K562 (cell line): ENCODE data around the gene MYO3B. TPM values are rescaled to one million over a fixed set of nuclear protein-coding genes. Genes with fewer than 3 reads are reported as not detected.

ENCODE experiments used
- ATAC-seq: fragments of 200-7000 bp; cut with Tn5 transposase; 3 replicates; pipeline ENCODE4 v1.9.1; 2020; ENCODE audit warnings: moderate library complexity
- BruUV-seq: library from RNA; stranded (reverse); fragments of 400-500 nt; replicated peaks from 2 replicates; lab custom pipeline; 2021; lab: Mats Ljungman, UMichigan
- CTCF ChIA-PET: fragments of 300-600 bp; formaldehyde crosslinking; extraction: SDS; loops from one replicate; lab custom pipeline; 2021; ENCODE audit warnings: low intra/inter-chr PET ratio; lab: Yijun Ruan, JAX
- POLR2A ChIA-PET: fragments of 300-600, 350-650 bp; sonication (Branson Sonifier 250); formaldehyde crosslinking; extraction: SDS; loops from one replicate; lab custom pipeline; 2021; ENCODE audit warnings: antibody characterized with exemption, inconsistent platforms; lab: Yijun Ruan, JAX
- DNase-seq, 4 experiments: peaks; one replicate each; pipeline versions ENCODE4 v3.0.0 to v3.0.0-alpha.2; 2011 to 2018; ENCODE audit warnings: low spot score in 3 of 4, mixed read lengths in 3 of 4; ENCODE audit errors: extremely low read depth in 1 of 4
- FAIRE-seq: peaks from 2 replicates; lab custom pipeline; 2011; peaks lifted over from hg19 to GRCh38; lab: Jason Lieb, UNC
- H2AFZ ChIP-seq: 2 replicates; pipeline ENCODE4 v1.6.0; 2011; ENCODE audit warnings: low read depth, low read length, control low read depth, inconsistent platforms
- H3K27ac ChIP-seq: fragments of 200-600 bp; 3 replicates; pipeline ENCODE4 v1.8.0; 2011; ENCODE audit warnings: low read depth, mild to moderate bottlenecking, control low read depth, inconsistent platforms, low read length, moderate library complexity, mixed read lengths; ENCODE audit errors: extremely low read depth
- H3K27me3 ChIP-seq, 2 experiments: fragments of 300-600 bp in 1 of 2; 2 replicates in 1 of 2; 3 replicates in 1 of 2; pipeline versions ENCODE4 v1.6.0 to v1.8.0; 2011; ENCODE audit warnings: inconsistent platforms in 2 of 2, low read length in 2 of 2, mild to moderate bottlenecking in 1 of 2, mixed read lengths in 1 of 2, moderate library complexity in 1 of 2; ENCODE audit not compliant: control insufficient read depth in 2 of 2, insufficient read depth in 2 of 2
- H3K36me3 ChIP-seq: fragments of 300-600 bp; 3 replicates; pipeline ENCODE4 v1.8.0; 2011; ENCODE audit warnings: mild to moderate bottlenecking, low read length, inconsistent platforms; ENCODE audit not compliant: control insufficient read depth, insufficient read depth
- H3K4me1 ChIP-seq, 2 experiments: fragments of 200-600 bp in 1 of 2; replicated peaks in 1 of 2; 2 replicates in 1 of 2; 3 replicates in 1 of 2; pipeline versions ENCODE4 v1.5.1 to v1.8.0; 2011; ENCODE audit warnings: inconsistent platforms in 2 of 2, low read length in 2 of 2, mild to moderate bottlenecking in 1 of 2, mixed read lengths in 1 of 2, moderate library complexity in 1 of 2; ENCODE audit not compliant: control insufficient read depth in 2 of 2, insufficient read depth in 2 of 2
- H3K4me2 ChIP-seq: 2 replicates; pipeline ENCODE4 v1.6.1; 2011; ENCODE audit warnings: low read length, control low read depth, inconsistent platforms, mixed read lengths; ENCODE audit not compliant: insufficient read depth
- H3K4me3 ChIP-seq: fragments of 200-600 bp; sonication (generic), shearing (Covaris generic); 2 replicates; pipeline ENCODE4 v1.5.1; 2016; ENCODE audit warnings: control low read depth, inconsistent platforms
- H3K79me2 ChIP-seq: fragments of 200-600 bp; 3 replicates; pipeline ENCODE4 v1.8.0; 2011; ENCODE audit warnings: low read length, inconsistent platforms; ENCODE audit not compliant: control insufficient read depth, insufficient read depth
- H3K9ac ChIP-seq, 2 experiments: 2 replicates each; pipeline versions ENCODE4 v1.6.0 to v1.6.1; 2011; ENCODE audit warnings: low read depth in 2 of 2, low read length in 2 of 2, control low read depth in 1 of 2, inconsistent platforms in 1 of 2, mild to moderate bottlenecking in 1 of 2, mixed read lengths in 1 of 2; ENCODE audit not compliant: insufficient read depth in 1 of 2
- H3K9me1 ChIP-seq: one replicate; pipeline ENCODE4 v1.6.0; 2011; ENCODE audit warnings: inconsistent platforms, mild to moderate bottlenecking, low read length, moderate library complexity; ENCODE audit not compliant: control insufficient read depth, insufficient read depth
- H3K9me3 ChIP-seq: replicated peaks from 2 replicates; pipeline ENCODE4 v1.5.1; 2011; ENCODE audit warnings: low read depth, low read length, inconsistent platforms; ENCODE audit not compliant: control insufficient read depth, insufficient read depth
- H4K20me1 ChIP-seq: replicated peaks from 2 replicates; pipeline ENCODE4 v1.6.1; 2011; ENCODE audit warnings: low read length, inconsistent platforms, mixed read lengths; ENCODE audit not compliant: control insufficient read depth, insufficient read depth
- CBFA2T2 ChIP-seq: fragments of 450-650 bp; conservative IDR thresholded peaks from 2 replicates; pipeline ENCODE4 v1.6.1; 2017; ENCODE audit warnings: mild to moderate bottlenecking
- CBFA2T3 ChIP-seq: fragments of 450-650 bp; IDR thresholded peaks from 2 replicates; pipeline ENCODE4 v1.6.1; 2017
- GATAD2B ChIP-seq: fragments of 450-650 bp; IDR thresholded peaks from 2 replicates; pipeline ENCODE4 v1.6.1; 2017; ENCODE audit warnings: mild to moderate bottlenecking, borderline replicate concordance
- NR2C1 ChIP-seq, 2 experiments: fragments of 450-650 bp; IDR thresholded peaks; 2 replicates each; pipeline ENCODE4 v1.6.1; 2017; ENCODE audit warnings: mild to moderate bottlenecking in 2 of 2, antibody characterized with exemption in 1 of 2, inconsistent platforms in 1 of 2, missing compliant biosample characterization in 1 of 2, missing genetic modification characterization in 1 of 2
- RCOR1 ChIP-seq, 2 experiments: IDR thresholded peaks; 2 replicates each; pipeline ENCODE4 v1.6.1; 2012; ENCODE audit warnings: low read depth in 2 of 2, low read length in 2 of 2, borderline replicate concordance in 1 of 2, improper control_type of control experiment in 1 of 2
- REST ChIP-seq, 2 experiments: fragments of 450-650 bp; formaldehyde crosslinking in 1 of 2; IDR thresholded peaks; 2 replicates each; pipeline versions ENCODE4 v1.4.0 to v1.6.1; 2014 to 2020; ENCODE audit warnings: mild to moderate bottlenecking in 2 of 2, borderline replicate concordance in 1 of 2, low read depth in 1 of 2
- ZNF263 ChIP-seq: sonication (generic); formaldehyde crosslinking; IDR thresholded peaks from 2 replicates; pipeline ENCODE4 v1.8.0; 2022; ENCODE audit warnings: mild to moderate bottlenecking, missing genetic modification reagents, borderline replicate concordance
- WGBS: fragments of 100-300 bp; shearing (Covaris generic); methylation state at CpG from one replicate; pipeline ENCODE4 v1.1.6; 2016; ENCODE audit warnings: low coverage, mixed read lengths; ENCODE audit not compliant: insufficient coverage; ENCODE audit errors: missing lambda C conversion rate; 5-methylcytosine and 5-hydroxymethylcytosine counted together
- in situ Hi-C: fragments of 300-500 bp; cut with MboI; formaldehyde crosslinking; loops from 4 replicates; pipeline ENCODE4 v1.15.0; 2018; ENCODE audit warnings: inconsistent platforms, mixed read lengths
- intact Hi-C: fragments of 100-400 bp; cut with micrococcal nuclease; formaldehyde crosslinking; loops from 2 replicates; pipeline ENCODE4 v1.14.2; 2022
- polyA plus RNA-seq, 8 experiments: library from polyadenylated mRNA; depleted of rRNA in 4 of 8; stranded (reverse) in 5 of 8; unstranded in 3 of 8; fragments of >200 nt; fragmentation: Nextera tagmentation in 2 of 8; fragmentation: Illumina TruSeq in 1 of 8; extraction: Ambion mirVana in 2 of 8; extraction: Trizol in 1 of 8; gene quantifications; 2 replicates each; pipeline versions ENCODE4 v1.2.1 to v1.2.3, GENCODE V29; 2011 to 2014; ENCODE audit warnings: inconsistent platforms in 1 of 8, missing spikeins in 1 of 8
- total RNA-seq, 7 experiments: library from RNA; depleted of rRNA in 6 of 7; stranded (reverse); fragments of >200 nt in 6 of 7; fragmentation: Illumina TruSeq in 2 of 7; extraction: Trizol in 2 of 7; gene quantifications; 2 replicates each; pipeline versions ENCODE4 v1.2.1 to v1.2.3, GENCODE V29; 2011 to 2021; ENCODE audit warnings: low replicate concordance in 1 of 7

Gene MYO3B
- total and polyA plus RNA-seq, 9 of the 15 experiments (the other 6 are each of a cell fraction or from before 2014, with no cell fraction given), result 2.7 to 6.5 (median 3.6) TPM

- Histone ChIP-seq H3K9me3 (no peaks in the 10 kb centered on the region), H3K4me3 (no peak overlapping the region), H2AFZ (no peak overlapping the region), H3K79me2 (no peaks in the 10 kb centered on the region), H3K27ac (no peak overlapping the region), H3K9me1 (no peaks in the 10 kb centered on the region), H3K4me1 (no peaks in the 10 kb centered on the region), H3K9ac (no peak overlapping the region), H3K4me2 (no peak overlapping the region), H4K20me1 (no peaks in the 10 kb centered on the region), H3K27me3 (peaks cover 0 to 4% of the 10 kb centered on the region in 2 experiments; a peak in 3 of 5 replicates), H3K36me3 (no peaks in the 10 kb centered on the region)
- no peak for FAIRE-seq
- in situ Hi-C loops, result no loop called here
- ChIA-PET POLR2A (no interaction called here), CTCF (interaction anchor here (0.7 kb wide), 1 partner anchor 13 kb away, joined by 3 read pairs; no protein-coding TSS in a partner anchor)
- no TSS peak for BruUV-seq
- intact Hi-C loops, result no loop called here
- TF ChIP-seq REST (IDR thresholded peaks at IDR 0.05; ENCODE audit: borderline replicate concordance) (peak; percentile 4; the same call in 1 of the 2 replicates), REST (CRISPR knock-in tag; IDR thresholded peaks at IDR 0.05; ENCODE audit: low read depth) (no peak), RCOR1 (IDR thresholded peaks at IDR 0.05; ENCODE audit: borderline replicate concordance in 1 of 2, low read depth in 2 of 2, low read length in 2 of 2) (peak in 1 of 2 experiments; percentile 45; a peak in 1 of 4 replicates), NR2C1 (IDR thresholded peaks at IDR 0.05) (no peak), NR2C1 (tag; IDR thresholded peaks at IDR 0.05) (no peak), CBFA2T3 (peak; percentile 55), ZNF263 (CRISPR knock-in tag) (peak; percentile 81), CBFA2T2 (0 out of 2 replicates have a peak, but pooled peaks have one; percentile 13), GATAD2B (no peak)
- WGBS, result 0% methylated on average over 1 of the region's 1 CpG
- DNase-seq, result peak in 1 of 4 experiments; percentile 25
- ATAC-seq, result no peak
Observed at GRCh38 chr2:170495896-170496295, 317.9 kb downstream of the MYO3B start.
